Measurements from ENCODE around the gene CLEC5A. TPM values are rescaled to one million over a fixed set of nuclear protein-coding genes. Genes with fewer than 3 reads are reported as not detected.

The CLEC5A gene
- total and polyA plus RNA-seq, 2 of the 8 experiments (the other 6 are each of a cell fraction or from before 2014, with no cell fraction given), result not detected

GRCh38 chr7:141956084-141956483 is 9.3 kb upstream of the CLEC5A start:
- no peak for FAIRE-seq
- no peak for TF ChIP-seq SP1 (IDR thresholded peaks at IDR 0.05; ENCODE audit: low read depth, low read length)
- no peak for TF ChIP-seq SIX5 (IDR thresholded peaks at IDR 0.05; ENCODE audit: low read depth, low read length)
- no peak for TF ChIP-seq BCL11A (IDR thresholded peaks at IDR 0.05; ENCODE audit: low read depth in 2 of 2, low read length in 2 of 2)
- no peak for TF ChIP-seq RBBP5 (IDR thresholded peaks at IDR 0.05; ENCODE audit: borderline replicate concordance, low read depth, low read length)
- no peak for TF ChIP-seq KDM5A (IDR thresholded peaks at IDR 0.05; ENCODE audit: low read length)
- no peak for TF ChIP-seq EZH2 (IDR thresholded peaks at IDR 0.05; ENCODE audit: low read depth, low read length, severe bottlenecking)
- no peak for TF ChIP-seq POU5F1 (IDR thresholded peaks at IDR 0.05; ENCODE audit: low read depth, low read length)
- no peak for TF ChIP-seq GABPA (IDR thresholded peaks at IDR 0.05; ENCODE audit: borderline replicate concordance, insufficient read depth, low read length)
- TF ChIP-seq HDAC6 (IDR thresholded peaks at IDR 0.05; ENCODE audit: low read depth, low read length), result no peak
- no peak for TF ChIP-seq ATF2 (IDR thresholded peaks at IDR 0.05; ENCODE audit: low read length)
- TF ChIP-seq CTBP2 (IDR thresholded peaks at IDR 0.05; ENCODE audit: borderline replicate concordance, insufficient read depth, insufficient read length, low read length), result no peak
- no peak for TF ChIP-seq CHD1 (IDR thresholded peaks at IDR 0.05; ENCODE audit: low read depth, low read length)
- no peak for TF ChIP-seq TCF12 (IDR thresholded peaks at IDR 0.05; ENCODE audit: low read depth, low read length)
- no peak for TF ChIP-seq YY1 (IDR thresholded peaks at IDR 0.05; ENCODE audit: low read depth, low read length)

More at GRCh38 chr7:141956084-141956483, 9.3 kb upstream of the CLEC5A start:
- Histone ChIP-seq H3K27ac (ENCODE audit: low read depth, low read length) (no peak overlapping the region), H3K18ac (ENCODE audit: extremely low read depth, low read length) (no peak overlapping the region), H2BK5ac (ENCODE audit: low read depth, low read length) (no peak overlapping the region), H3K4me2 (ENCODE audit: insufficient read depth in 1 of 2, low read depth in 2 of 2, low read length in 2 of 2) (no peak overlapping the region), H2BK12ac (ENCODE audit: low read depth, low read length) (no peak overlapping the region), H4K5ac (ENCODE audit: insufficient read length, low read depth, low read length) (no peak overlapping the region), H3K79me1 (ENCODE audit: low read depth, low read length) (no peaks in the 10 kb centered on the region), H3K9ac (replicated peaks in 1 of 4; ENCODE audit: extremely low read depth in 1 of 4, low read depth in 3 of 4, low read length in 3 of 4) (no peak overlapping the region), H2BK15ac (ENCODE audit: low read length) (no peak overlapping the region), H3K4ac (replicated peaks; ENCODE audit: insufficient read length, low read depth, low read length) (no peak overlapping the region), H3K79me2 (ENCODE audit: control insufficient read depth in 1 of 2, insufficient read depth in 2 of 2, low read length in 2 of 2) (no peaks in the 10 kb centered on the region), H3K4me1 (replicated peaks in 1 of 4; ENCODE audit: control insufficient read depth in 3 of 4, insufficient read depth in 4 of 4, low read length in 3 of 4) (peaks cover 0 to 6% (median 2%) of the 10 kb centered on the region in 4 experiments; a peak in 3 of 7 replicates), H2BK20ac (ENCODE audit: low read length) (no peak overlapping the region), H3K4me3 (ENCODE audit: extremely low read depth in 1 of 4, insufficient read depth in 2 of 4, low read depth in 3 of 4, low read length in 4 of 4) (no peak overlapping the region), H3K36me3 (ENCODE audit: control insufficient read depth in 2 of 4, insufficient read depth in 4 of 4, low read length in 3 of 4) (no peaks in the 10 kb centered on the region), H2AFZ (ENCODE audit: low read length) (no peak overlapping the region), H3K9me3 (ENCODE audit: insufficient read depth in 2 of 2, low read depth in 1 of 2, low read length in 1 of 2) (no peaks in the 10 kb centered on the region), H3K56ac (replicated peaks; ENCODE audit: insufficient read length, low read depth, low read length) (no peak overlapping the region), H2BK120ac (replicated peaks; ENCODE audit: low read depth, low read length) (no peak overlapping the region), H4K20me1 (replicated peaks in 1 of 2; ENCODE audit: control insufficient read depth in 1 of 2, insufficient read depth in 2 of 2, low read length in 2 of 2) (no peaks in the 10 kb centered on the region), H2AK5ac (ENCODE audit: low read depth, low read length) (no peak overlapping the region), H3K14ac (ENCODE audit: insufficient read length) (no peak overlapping the region), H3K23me2 (ENCODE audit: low read depth, low read length) (no peaks in the 10 kb centered on the region), H4K8ac (ENCODE audit: extremely low read depth, insufficient read depth, low read length) (no peak overlapping the region), H3K27me3 (replicated peaks in 1 of 4; ENCODE audit: control insufficient read depth in 3 of 4, extremely low read depth in 1 of 4, insufficient read depth in 3 of 4, low read length in 3 of 4) (no peaks in the 10 kb centered on the region), H4K91ac (replicated peaks; ENCODE audit: insufficient read length, low read length) (no peak overlapping the region), H3K23ac (ENCODE audit: insufficient read length) (no peak overlapping the region)
- 94% methylated on average over 3 of the region's 3 CpGs; no CpG with 5 or more reads in 1 of the 2 experiments for WGBS, 2 experiments (ENCODE audit: extremely low coverage in 1 of 2, insufficient coverage in 1 of 2, insufficient read length in 1 of 2, insufficient replicate concordance in 2 of 2, low coverage in 1 of 2, low lambda C conversion rate in 2 of 2, missing lambda C conversion rate in 1 of 2)
- no peak for DNase-seq (ENCODE audit: low read depth in 1 of 2, low spot score in 2 of 2)
- POLR2A ChIA-PET (ENCODE audit: partially characterized antibody), result no interaction called here
- CTCF ChIA-PET (ENCODE audit: partially characterized antibody), result interaction anchor here (2.7 kb wide), 1 partner anchor 20 kb away, joined by 9 read pairs; no protein-coding TSS in a partner anchor
